Mucosa of descending colon (tissue), 3 donors: ENCODE measurements around the gene DUSP2. TPM values are rescaled to one million over a fixed set of nuclear protein-coding genes. Genes with fewer than 3 reads are reported as not detected.
"Not testable (repeated sequence)": the region's sequence is repeated elsewhere in the genome, so short reads cannot be mapped to it uniquely, and the experiment has no call there.

Experiments used
- ATAC-seq: fragments of 200-7000 bp; cut with Tn5 transposase; one replicate; pipeline ENCODE4 v1.9.1; 2020; ENCODE audit warnings: mild to moderate bottlenecking, moderate library complexity
- DNase-seq, 3 donors: peaks; one replicate each; pipeline ENCODE4 v3.0.0-alpha.2; 2020
- H3K36me3 ChIP-seq: fragments of 200-600 bp; one replicate; pipeline ENCODE4 v1.8.0; 2021; ENCODE audit warnings: low read depth, mild to moderate bottlenecking
- H3K4me1 ChIP-seq: fragments of 200-600 bp; one replicate; pipeline ENCODE4 v1.8.0; 2021; ENCODE audit warnings: low read depth, mild to moderate bottlenecking
- H3K4me3 ChIP-seq: fragments of 200-600 bp; one replicate; pipeline ENCODE4 v1.8.0; 2021; ENCODE audit warnings: mild to moderate bottlenecking
- H3K9me3 ChIP-seq: fragments of 200-600 bp; one replicate; pipeline ENCODE4 v1.8.0; 2021; ENCODE audit warnings: mild to moderate bottlenecking
- CTCF ChIP-seq: fragments of 200-600 bp; IDR thresholded peaks from one replicate; pipeline ENCODE4 v1.8.0; 2022; ENCODE audit warnings: antibody characterized with exemption, mild to moderate bottlenecking
- intact Hi-C, 2 donors: fragments of 100-400 bp; cut with DNase I in 1 of 2; cut with micrococcal nuclease in 1 of 2; formaldehyde crosslinking; loops; one replicate each; pipeline versions ENCODE4 v1.11.0 to v1.11.1; 2022; cut with DNase I, micrococcal nuclease
- total RNA-seq, 3 donors: library from RNA; stranded (reverse); fragmentation: NEBNext Ultra II Directional in 2 of 3; extraction: Animal tissue kit (Norgen Biotek cat#: 25700) in 2 of 3; gene quantifications; one replicate each; pipeline versions ENCODE4 v1.2.1 to v1.2.4, GENCODE V29; 2021 to 2023
- donor health status: DM: no; HTN: no; CAD: no; lungs with moderate emphysema.
- donor health status: DM: no; HTN: no; CAD: no.
- donor health status: DM: no; HTN: yes; CAD: no.

Gene DUSP2
- total RNA-seq, 3 donors from 2014 or later, result 1.5 to 2.3 (median 1.6) TPM

DNA sequence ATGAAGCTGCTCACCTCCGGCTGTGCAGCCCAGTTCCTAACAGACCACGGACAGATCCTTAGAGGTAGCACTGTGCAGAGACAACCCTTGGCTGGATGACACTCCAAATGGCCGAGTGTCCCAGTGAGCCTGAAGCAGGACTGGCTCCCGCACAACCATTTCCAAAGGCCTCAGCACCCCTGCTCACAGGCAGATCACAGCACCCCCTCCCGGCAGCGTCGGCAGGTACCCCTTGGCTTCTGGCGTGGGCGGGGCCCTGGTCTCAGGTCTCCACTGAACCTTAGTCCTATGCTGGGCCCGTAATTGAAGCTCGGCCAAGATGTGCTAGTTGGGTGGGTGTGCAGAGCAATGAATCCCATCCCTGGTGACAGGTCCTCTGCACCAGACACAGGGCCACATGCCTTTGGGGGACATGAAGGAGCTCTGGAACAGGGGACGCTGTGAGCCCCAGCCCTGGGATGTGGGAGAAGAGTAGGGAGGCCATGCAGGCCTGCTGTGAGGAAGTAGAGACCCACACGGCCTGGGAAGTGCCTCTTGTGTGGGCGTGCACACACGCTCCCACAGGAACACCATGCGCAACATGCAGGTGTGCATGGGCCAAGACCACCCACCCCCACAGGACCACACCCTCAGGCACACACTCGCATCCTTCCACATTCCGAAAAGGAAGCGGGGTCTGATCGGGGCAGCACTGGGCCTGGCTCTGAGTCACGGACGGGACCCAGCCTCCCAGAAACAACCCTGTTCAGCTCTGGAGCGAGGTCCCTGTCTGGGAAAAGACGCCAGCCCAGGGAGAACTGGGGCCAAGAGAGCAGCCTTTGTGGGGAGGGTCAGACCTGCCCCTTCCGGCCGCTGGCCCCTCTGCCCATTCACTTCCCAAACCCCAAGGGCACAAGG lies 2.8 kb downstream of the DUSP2 start:
- intact Hi-C loops, result no loop called here
- no peaks in the 10 kb centered on the region for H3K36me3 ChIP-seq
- ATAC-seq (no peak), DNase-seq (peak in 2 of 3 donors; percentile 45 to 65)
- TF ChIP-seq CTCF, result no peak
- no peak overlapping the region for H3K4me3 ChIP-seq
- H3K9me3 ChIP-seq, result no peaks in the 10 kb centered on the region
- H3K4me1 ChIP-seq, result peaks cover 20% of the 10 kb centered on the region

GRCh38 chr2:96141624-96141967 lies 3.6 kb downstream of the DUSP2 start:
- peaks cover 18% of the 10 kb centered on the region for H3K4me1 ChIP-seq
- H3K36me3 ChIP-seq, DNase-seq, intact Hi-C loops, ATAC-seq, H3K4me3 ChIP-seq, H3K9me3 ChIP-seq: not testable (repeated sequence)

- Histone ChIP-seq H3K4me3 (no peak overlapping the region), H3K9me3 (no peaks in the 10 kb centered on the region), H3K36me3 (no peaks in the 10 kb centered on the region), H3K4me1 (peaks cover 17% of the 10 kb centered on the region)
- intact Hi-C loops, result no loop called here
- TF ChIP-seq CTCF, result no peak
- ATAC-seq, result no peak
- peak in 1 of 3 donors; percentile 28 for DNase-seq
Measured at GRCh38 chr2:96140941-96141623, 4.2 kb downstream of the DUSP2 start.

DNA sequence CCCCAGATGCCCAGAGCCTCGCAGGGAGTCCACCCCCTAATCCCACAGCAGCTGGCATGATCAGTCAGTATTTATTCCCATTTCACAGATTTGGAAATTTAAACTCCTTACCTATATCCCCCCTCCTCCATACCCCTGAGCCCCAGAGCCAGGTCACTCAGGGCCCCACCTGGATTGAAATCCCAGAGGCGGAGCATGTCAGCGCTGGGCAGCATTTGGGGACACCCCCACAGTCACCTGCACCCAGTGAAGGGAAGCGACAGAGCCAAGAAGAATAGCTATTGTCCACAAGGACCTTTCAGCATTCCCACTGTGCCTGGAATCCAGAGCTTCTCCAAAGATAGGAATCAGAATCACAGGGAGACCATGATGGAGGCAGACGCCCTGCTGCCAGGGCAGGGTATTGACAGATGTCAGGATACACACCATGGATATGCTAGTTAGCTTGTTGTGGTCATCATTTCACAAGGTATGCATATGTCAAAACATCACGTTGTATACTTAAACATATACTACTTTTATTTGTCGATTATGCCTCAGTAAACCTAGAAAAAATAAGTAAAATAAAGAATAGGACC lies 6.0 kb downstream of the DUSP2 start:
- Histone ChIP-seq H3K4me1 (peaks cover 13% of the 10 kb centered on the region), H3K9me3 (no peaks in the 10 kb centered on the region), H3K4me3 (no peak overlapping the region), H3K36me3 (no peaks in the 10 kb centered on the region)
- intact Hi-C loops, result no loop called here
- TF ChIP-seq CTCF, result no peak
- DNase-seq, result peak in 1 of 3 donors; percentile 42
- no peak for ATAC-seq

DNA sequence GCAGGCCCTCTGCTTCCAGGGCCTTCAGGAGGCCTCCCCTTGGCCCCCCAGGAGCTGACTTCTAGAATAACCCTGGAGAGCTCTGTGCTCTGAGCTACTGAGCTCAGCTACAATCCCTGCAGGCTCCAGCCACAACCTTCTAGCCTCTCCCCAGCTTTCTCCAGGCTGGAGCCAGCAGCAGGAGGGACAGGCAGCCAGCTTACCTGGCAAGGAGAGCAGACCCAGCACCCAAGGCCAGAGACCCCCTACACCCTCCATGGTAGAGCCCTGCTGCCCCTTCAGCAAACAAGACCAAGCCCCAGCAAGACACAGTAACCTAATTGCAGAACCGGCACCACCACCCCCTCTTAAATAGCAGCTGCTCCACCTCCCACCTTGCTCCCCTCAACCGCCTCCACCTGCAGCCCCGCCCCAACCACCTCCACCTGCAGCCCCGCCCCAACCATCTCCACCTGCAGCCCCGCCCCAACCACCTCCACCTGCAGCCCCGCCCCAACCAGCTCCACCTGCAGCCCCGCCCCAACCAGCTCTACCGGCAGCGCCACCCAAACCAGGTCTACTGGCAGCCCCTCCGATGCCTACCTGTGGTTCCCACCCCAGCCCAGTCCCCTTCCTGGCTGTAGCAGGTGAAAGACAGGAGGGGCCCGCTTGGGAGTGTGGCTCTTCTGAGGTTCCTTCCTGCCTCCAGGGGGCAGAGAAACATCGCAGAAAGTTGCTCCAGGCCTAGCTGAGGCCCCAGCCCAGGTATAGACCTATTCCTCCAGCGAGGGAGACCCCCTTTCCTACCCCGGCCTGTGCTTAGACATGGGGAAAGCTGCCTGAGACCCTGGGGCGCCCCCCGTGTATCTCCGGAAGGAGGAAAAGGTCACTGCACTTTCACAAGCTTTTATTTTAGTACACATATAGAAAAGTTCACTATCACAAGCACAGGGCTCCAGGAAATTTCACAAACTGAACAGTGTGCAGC lies 6.8 kb downstream of the DUSP2 start, which contains the start of gene ASTL:
TSS of gene ASTL (minus strand) at position 324 of the 967 bp plus-strand sequence. CDS start at position 258, 66 bp downstream.
- intact Hi-C loops, result no loop called here
- peaks cover 10% of the 10 kb centered on the region for H3K4me1 ChIP-seq
- peak; percentile 88 to 91 (median 90) for DNase-seq
- peak; percentile 84 for ATAC-seq
- H3K4me3 ChIP-seq, result no peak within 1 kb of the TSS
- TF ChIP-seq CTCF, result no peak
- H3K36me3 ChIP-seq, result no peaks in the 10 kb centered on the region
- no peaks in the 10 kb centered on the region for H3K9me3 ChIP-seq
